ENCODE data around the gene CAPN2. TPM values are rescaled to one million over a fixed set of nuclear protein-coding genes. Genes with fewer than 3 reads are reported as not detected.
"Not testable (repeated sequence)": the region's sequence is repeated elsewhere in the genome, so short reads cannot be mapped to it uniquely, and the experiment has no call there.

The CAPN2 gene
- total RNA-seq, 1 donor from 2014 or later: 151 TPM

- H3K36me3 Mint-ChIP-seq: peaks cover 63% of the 10 kb centered on the region
- no peak for TF ChIP-seq CTCF (IDR thresholded peaks at IDR 0.05; ENCODE audit: unreplicated experiment)
Measured at GRCh38 chr1:223802602-223803001, 90.3 kb downstream of the CAPN2 start.

GRCh38 chr1:223803211-223803610 is 90.9 kb downstream of the CAPN2 start:
- Mint-ChIP-seq H3K36me3 (peaks cover 61% of the 10 kb centered on the region), H3K9me3 (peaks cover 7% of the 10 kb centered on the region), H3K4me3 (no peak overlapping the region), H3K27ac (no peak overlapping the region), H3K27me3 (ENCODE audit: low read depth) (no peaks in the 10 kb centered on the region), H3K4me1 (no peaks in the 10 kb centered on the region)
- DNase-seq (ENCODE audit: low spot score in 2 of 2, unreplicated experiment in 2 of 2): no peak
- no peak for TF ChIP-seq CTCF (IDR thresholded peaks at IDR 0.05; ENCODE audit: unreplicated experiment)

More at GRCh38 chr1:223802602-223803001, 90.3 kb downstream of the CAPN2 start:
- DNase-seq (ENCODE audit: low spot score in 2 of 2, unreplicated experiment in 2 of 2): no peak
- H3K4me1 Mint-ChIP-seq: no peaks in the 10 kb centered on the region
- H3K27ac Mint-ChIP-seq: no peak overlapping the region
- no peaks in the 10 kb centered on the region for H3K27me3 Mint-ChIP-seq (ENCODE audit: low read depth)
- no peak overlapping the region for H3K4me3 Mint-ChIP-seq
- peaks cover 4% of the 10 kb centered on the region for H3K9me3 Mint-ChIP-seq

GRCh38 chr1:223809905-223810304 is 97.6 kb downstream of the CAPN2 start:
- H3K9me3 Mint-ChIP-seq; H3K27ac Mint-ChIP-seq; DNase-seq (ENCODE audit: low spot score in 2 of 2, unreplicated experiment in 2 of 2); H3K27me3 Mint-ChIP-seq (ENCODE audit: low read depth); H3K4me3 Mint-ChIP-seq; H3K4me1 Mint-ChIP-seq: not testable (repeated sequence)
- H3K36me3 Mint-ChIP-seq: peaks cover 47% of the 10 kb centered on the region

- Mint-ChIP-seq H3K36me3 (peaks cover 47% of the 10 kb centered on the region), H3K27me3 (ENCODE audit: low read depth) (no peaks in the 10 kb centered on the region), H3K27ac (no peak overlapping the region), H3K4me1 (peaks cover 4% of the 10 kb centered on the region), H3K4me3 (no peak overlapping the region), H3K9me3 (peaks cover 7% of the 10 kb centered on the region)
- DNase-seq (ENCODE audit: low spot score in 2 of 2, unreplicated experiment in 2 of 2): no peak
- no peak for TF ChIP-seq CTCF (IDR thresholded peaks at IDR 0.05; ENCODE audit: unreplicated experiment)
Measured at GRCh38 chr1:223810586-223810985, 98.2 kb downstream of the CAPN2 start.

- H3K27ac Mint-ChIP-seq: peak overlapping the region; percentile 13
- H3K27me3 Mint-ChIP-seq (ENCODE audit: low read depth): no peaks in the 10 kb centered on the region
- no peak overlapping the region for H3K4me3 Mint-ChIP-seq
- DNase-seq (ENCODE audit: low spot score in 2 of 2, unreplicated experiment in 2 of 2): no peak
- H3K36me3 Mint-ChIP-seq: peaks cover 39% of the 10 kb centered on the region
- no peak for TF ChIP-seq CTCF (IDR thresholded peaks at IDR 0.05; ENCODE audit: unreplicated experiment)
- peaks cover 4% of the 10 kb centered on the region for H3K4me1 Mint-ChIP-seq
- peaks cover 7% of the 10 kb centered on the region for H3K9me3 Mint-ChIP-seq
Measured at GRCh38 chr1:223811634-223812101, 99.3 kb downstream of the CAPN2 start.

- peaks cover 27% of the 10 kb centered on the region for H3K36me3 Mint-ChIP-seq
- H3K9me3 Mint-ChIP-seq: no peaks in the 10 kb centered on the region
- TF ChIP-seq CTCF (IDR thresholded peaks at IDR 0.05; ENCODE audit: unreplicated experiment): no peak
- H3K4me3 Mint-ChIP-seq: no peak overlapping the region
- no peak overlapping the region for H3K27ac Mint-ChIP-seq
- H3K4me1 Mint-ChIP-seq: peaks cover 4% of the 10 kb centered on the region
- no peak for DNase-seq (ENCODE audit: low spot score in 2 of 2, unreplicated experiment in 2 of 2)
- no peaks in the 10 kb centered on the region for H3K27me3 Mint-ChIP-seq (ENCODE audit: low read depth)
Measured at GRCh38 chr1:223813645-223814044, 101.3 kb downstream of the CAPN2 start.

All from mesothelial cell of epicardium (in vitro differentiated cells).